Cardiac ventricle fibroblast (primary cell): Measurements from ENCODE around the gene MCL1. TPM values are rescaled to one million over a fixed set of nuclear protein-coding genes. Genes with fewer than 3 reads are reported as not detected.

Source experiments
- total RNA-seq: library from RNA; depleted of rRNA; stranded (reverse); fragments of >200 nt; gene quantifications from 2 replicates; pipeline ENCODE4 v1.2.3, GENCODE V29; 2015

Gene MCL1
- 215 and 239 TPM in 2 replicates for total RNA-seq

DNA sequence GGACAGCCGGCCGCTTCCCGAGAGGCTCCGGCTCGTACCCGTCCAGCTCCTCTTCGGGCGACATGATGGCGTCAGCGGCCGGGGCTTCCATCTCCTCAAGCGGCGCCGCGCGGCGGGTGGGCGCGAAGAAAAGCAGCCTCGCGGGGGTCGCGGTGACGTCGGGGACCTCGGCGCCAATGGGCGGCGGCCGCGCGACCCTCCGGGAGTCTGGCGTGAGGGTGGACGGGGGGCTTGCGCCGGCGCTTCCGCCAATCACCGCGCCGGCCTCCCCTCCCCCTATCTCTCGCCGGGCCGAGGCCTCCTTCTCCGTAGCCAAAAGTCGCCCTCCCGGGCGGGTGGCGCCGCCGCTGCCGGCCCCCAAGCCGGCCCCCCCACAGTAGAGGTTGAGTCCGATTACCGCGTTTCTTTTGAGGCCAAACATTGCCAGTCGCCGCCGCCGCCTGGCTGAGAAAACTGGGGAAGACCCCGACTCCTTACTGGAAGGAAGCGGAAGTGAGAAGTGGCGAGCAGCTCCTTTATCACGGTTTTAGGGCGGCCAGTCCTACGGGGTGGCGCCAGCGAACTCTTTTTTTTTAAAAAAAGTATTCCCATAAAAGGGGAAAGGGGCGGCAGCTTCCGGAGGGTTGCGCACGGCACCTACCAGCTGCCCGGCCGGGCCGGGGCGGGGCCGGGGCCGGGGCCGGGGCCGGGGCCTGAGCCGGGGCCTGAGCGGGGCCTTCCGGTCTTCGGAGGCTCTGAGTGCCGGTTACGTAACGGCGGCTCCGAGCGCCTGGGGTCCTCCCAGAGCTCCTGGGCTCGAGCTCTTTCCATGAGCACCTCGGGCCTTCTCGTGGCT, at the start of gene MCL1:
TSS of gene MCL1 (minus strand) at position 501 of the 835 bp plus-strand sequence. CDS start at position 421, 80 bp downstream.

DNA sequence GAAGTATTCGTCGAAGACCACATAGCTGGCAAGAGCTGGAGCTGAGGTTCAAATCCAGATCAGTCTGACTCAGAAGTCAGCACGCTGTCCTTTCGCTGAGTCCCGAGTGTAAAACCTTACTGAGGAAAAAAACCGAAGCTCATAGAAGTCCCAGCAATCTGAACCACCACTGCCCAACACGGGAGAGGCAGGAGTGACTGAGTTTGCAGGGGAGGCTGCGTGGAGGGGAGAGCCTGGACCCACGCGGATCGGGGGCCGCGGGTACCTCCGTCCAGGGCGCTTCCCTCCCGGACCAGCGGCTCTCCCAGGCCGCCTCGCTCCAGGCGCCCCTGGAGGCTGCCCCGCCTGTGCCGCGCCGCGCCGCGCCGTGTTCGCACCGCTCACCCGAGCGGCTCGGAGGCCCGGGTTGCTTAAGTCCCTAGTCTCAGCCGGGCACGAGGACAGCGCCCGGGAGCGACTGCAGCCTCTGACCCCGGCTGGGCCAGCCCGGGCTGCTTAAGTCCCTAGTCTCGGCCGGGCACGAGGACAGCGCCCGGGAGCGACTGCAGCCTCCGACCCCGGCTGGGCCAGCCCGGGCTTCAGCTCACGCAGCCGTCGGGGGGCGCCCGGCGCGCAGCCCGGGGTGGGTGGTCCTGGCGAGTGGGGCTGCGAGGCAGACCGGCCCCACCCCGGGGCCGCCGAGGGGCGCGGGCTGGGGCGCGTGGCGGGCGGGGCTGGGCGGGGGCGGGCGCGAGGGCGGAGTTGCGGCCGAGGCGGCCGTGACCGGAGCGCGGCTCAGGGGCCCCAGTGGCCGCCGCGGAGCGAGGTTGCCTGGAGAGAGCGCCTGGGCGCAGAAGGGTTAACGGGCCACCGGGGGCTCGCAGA, 30.5 kb downstream of the MCL1 start, which contains the start of gene ADAMTSL4:
TSS of gene ADAMTSL4 (plus strand) at position 777 of the 864 bp plus-strand sequence. CDS start 2,881 bp downstream, outside the sequence.

Other genes starting within 250 kb of the MCL1 start
- gene RPRD2, start 215.5 kb downstream of the MCL1 start, total RNA-seq = 14.4 and 14.5 TPM in 2 replicates
- 10.5 and 12.0 TPM in 2 replicates for gene TARS2, start 92.2 kb downstream of the MCL1 start, total RNA-seq
- gene ECM1, start 71.5 kb downstream of the MCL1 start, total RNA-seq = 38.7 and 48.1 TPM in 2 replicates
- not detected in 2 replicates for gene FALEC, start 63.9 kb downstream of the MCL1 start, total RNA-seq
- 23.4 and 24.7 TPM in 2 replicates for gene ADAMTSL4, start 30.2 kb downstream of the MCL1 start, total RNA-seq
- gene ENSA, start 50.0 kb upstream of the MCL1 start, total RNA-seq = 82.1 and 165 TPM in 2 replicates
- 20.0 and 24.5 TPM in 2 replicates for gene GOLPH3L, start 117.5 kb upstream of the MCL1 start, total RNA-seq
- gene HORMAD1, start 141.3 kb upstream of the MCL1 start, total RNA-seq = not detected in 2 replicates
- gene CTSS, start 186.2 kb upstream of the MCL1 start, total RNA-seq = 2.8 and 3.3 TPM in 2 replicates
- gene CTSK, start 228.7 kb upstream of the MCL1 start, total RNA-seq = 87.5 and 106 TPM in 2 replicates